GM12873 (cell line): ENCODE results near the gene TSPAN3.

Source experiments
- CTCF ChIP-seq: IDR thresholded peaks from 2 replicates; pipeline ENCODE4 v1.5.1; 2012; ENCODE audit warnings: low read depth, mild to moderate bottlenecking, moderate library complexity, low read length, control low read depth; ENCODE audit not compliant: insufficient read depth; ENCODE audit errors: missing control alignments

The TSPAN3 gene

GRCh38 chr15:77060546-77060945 is 10.4 kb downstream of the TSPAN3 start:
- no peak for TF ChIP-seq CTCF

- TF ChIP-seq CTCF = no peak
These were observed 11.0 kb downstream of the TSPAN3 start for GRCh38 chr15:77059786-77060361.

GRCh38 chr15:77058468-77058867 is 12.4 kb downstream of the TSPAN3 start:
- no peak for TF ChIP-seq CTCF

GRCh38 chr15:77057685-77058084 is 13.2 kb downstream of the TSPAN3 start:
- TF ChIP-seq CTCF = no peak

DNA sequence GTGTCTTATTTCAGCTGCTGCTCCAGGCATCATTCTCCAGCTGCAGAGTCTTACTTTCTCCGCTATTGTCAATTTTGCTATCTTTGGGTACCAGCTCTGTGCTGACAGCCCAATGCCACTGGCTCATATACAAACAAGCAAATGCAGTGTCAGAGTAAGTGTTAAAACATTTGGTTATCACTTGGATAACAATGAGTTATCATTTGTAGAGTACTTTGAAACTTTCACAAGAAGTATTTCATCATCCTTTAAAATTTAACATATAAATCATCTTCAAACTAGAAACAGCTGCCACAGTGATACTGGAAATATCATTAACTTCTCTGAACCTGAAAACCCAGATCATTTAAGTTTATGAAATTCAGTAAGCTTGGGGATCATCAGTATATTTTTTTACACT is 13.8 kb downstream of the TSPAN3 start:
- TF ChIP-seq CTCF = no peak

GRCh38 chr15:77053709-77054108 is 17.2 kb downstream of the TSPAN3 start:
- TF ChIP-seq CTCF = no peak

DNA sequence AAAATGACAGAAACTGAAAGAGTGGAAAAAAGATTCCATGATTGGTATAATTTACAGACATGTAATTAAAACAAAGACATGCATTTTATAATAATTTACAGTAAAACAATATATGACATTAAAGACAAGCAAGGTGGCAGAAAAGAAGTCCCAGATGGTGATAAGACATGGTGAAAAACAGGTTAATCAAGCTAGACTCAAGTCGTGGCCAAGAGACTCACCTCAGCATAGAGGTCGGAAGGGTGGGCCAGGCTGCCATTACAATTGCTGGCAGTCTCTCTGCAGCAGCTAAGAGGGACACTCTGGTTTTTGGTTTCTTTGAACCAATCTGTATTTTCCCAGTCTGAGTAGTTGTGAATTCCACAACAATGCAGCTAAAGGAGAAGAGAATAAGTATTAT is 18.4 kb downstream of the TSPAN3 start:
- TF ChIP-seq CTCF = no peak
